Prostate gland (tissue), 2 donors: Measurements from ENCODE around the gene TCP11.

Experiments
- CTCF ChIP-seq, 4 experiments: fragments of 200-600 bp in 2 of 4; fragments of 450-650 bp in 2 of 4; sonication (generic) in 2 of 4; IDR thresholded peaks; 1 replicate in 3 of 4; 2 replicates in 1 of 4; pipeline ENCODE4 v1.5.1; 2016 to 2019; ENCODE audit warnings: antibody characterized with exemption in 4 of 4, mild to moderate bottlenecking in 2 of 4, moderate library complexity in 2 of 4
- POLR2A ChIP-seq: fragments of 450-650 bp; IDR thresholded peaks from one replicate; pipeline ENCODE4 v1.6.1; 2016; ENCODE audit warnings: antibody characterized with exemption, mild to moderate bottlenecking
- POLR2AphosphoS5 ChIP-seq: sonication (generic); formaldehyde crosslinking; IDR thresholded peaks from one replicate; pipeline ENCODE4 v1.6.1; 2017; ENCODE audit warnings: antibody characterized with exemption

- TF ChIP-seq CTCF (IDR thresholded peaks at IDR 0.05) (no peak), POLR2A (no peak), POLR2AphosphoS5 (no peak)
Observed at GRCh38 chr6:35161776-35162607, 20.9 kb upstream of the TCP11 start.
